Prostate gland (tissue), 2 donors: ENCODE data around the gene FAM200C.

Experiments
- POLR2A ChIP-seq: fragments of 450-650 bp; IDR thresholded peaks from one replicate; pipeline ENCODE4 v1.6.1; 2016; ENCODE audit warnings: antibody characterized with exemption, mild to moderate bottlenecking
- TF ChIP-seq, protein P1 (sequence below), 4 experiments: fragments of 200-600 bp in 2 of 4; fragments of 450-650 bp in 2 of 4; sonication (generic) in 2 of 4; IDR thresholded peaks; 1 replicate in 3 of 4; 2 replicates in 1 of 4; pipeline ENCODE4 v1.5.1; 2016 to 2019; ENCODE audit warnings: antibody characterized with exemption in 4 of 4, mild to moderate bottlenecking in 2 of 4, moderate library complexity in 2 of 4

DNA sequence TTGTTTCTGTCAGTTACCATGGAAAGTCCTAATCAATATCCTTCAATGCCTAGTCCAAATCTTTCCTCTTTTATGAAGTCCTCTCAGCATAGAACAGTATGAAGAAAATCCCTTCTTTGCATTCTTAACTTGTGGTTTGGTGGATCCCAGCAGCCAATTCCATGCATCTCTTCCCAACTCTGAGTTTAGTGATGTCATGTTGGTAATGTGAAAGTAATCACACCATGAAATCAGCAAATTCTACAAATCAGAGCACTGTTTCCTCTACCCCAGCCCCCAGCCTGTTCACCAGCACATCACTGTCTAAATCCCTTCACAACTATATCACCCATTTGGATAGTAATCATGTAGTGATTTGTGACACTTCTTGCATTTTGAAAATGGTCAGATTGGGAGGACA is 24.7 kb downstream of the FAM200C start:
- TF ChIP-seq, protein P1, sequence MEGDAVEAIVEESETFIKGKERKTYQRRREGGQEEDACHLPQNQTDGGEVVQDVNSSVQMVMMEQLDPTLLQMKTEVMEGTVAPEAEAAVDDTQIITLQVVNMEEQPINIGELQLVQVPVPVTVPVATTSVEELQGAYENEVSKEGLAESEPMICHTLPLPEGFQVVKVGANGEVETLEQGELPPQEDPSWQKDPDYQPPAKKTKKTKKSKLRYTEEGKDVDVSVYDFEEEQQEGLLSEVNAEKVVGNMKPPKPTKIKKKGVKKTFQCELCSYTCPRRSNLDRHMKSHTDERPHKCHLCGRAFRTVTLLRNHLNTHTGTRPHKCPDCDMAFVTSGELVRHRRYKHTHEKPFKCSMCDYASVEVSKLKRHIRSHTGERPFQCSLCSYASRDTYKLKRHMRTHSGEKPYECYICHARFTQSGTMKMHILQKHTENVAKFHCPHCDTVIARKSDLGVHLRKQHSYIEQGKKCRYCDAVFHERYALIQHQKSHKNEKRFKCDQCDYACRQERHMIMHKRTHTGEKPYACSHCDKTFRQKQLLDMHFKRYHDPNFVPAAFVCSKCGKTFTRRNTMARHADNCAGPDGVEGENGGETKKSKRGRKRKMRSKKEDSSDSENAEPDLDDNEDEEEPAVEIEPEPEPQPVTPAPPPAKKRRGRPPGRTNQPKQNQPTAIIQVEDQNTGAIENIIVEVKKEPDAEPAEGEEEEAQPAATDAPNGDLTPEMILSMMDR (IDR thresholded peaks at IDR 0.05) = no peak
- TF ChIP-seq POLR2A = no peak
